ENCODE results near the gene DUS2. TPM values are rescaled to one million over a fixed set of nuclear protein-coding genes. Genes with fewer than 3 reads are reported as not detected.
"Not testable (repeated sequence)": the region's sequence is repeated elsewhere in the genome, so short reads cannot be mapped to it uniquely, and the experiment has no call there.

Gene DUS2
- total RNA-seq, 1 donor from 2014 or later: 16.4 TPM

GRCh38 chr16:68090130-68090529, 67.0 kb downstream of the DUS2 start:
- no peaks in the 10 kb centered on the region for H3K9me3 Mint-ChIP-seq (ENCODE audit: unreplicated experiment)
- no peaks in the 10 kb centered on the region for H3K27me3 Mint-ChIP-seq (ENCODE audit: unreplicated experiment)
- H3K27ac Mint-ChIP-seq (ENCODE audit: unreplicated experiment): no peak overlapping the region
- peaks cover 17% of the 10 kb centered on the region for H3K4me1 Mint-ChIP-seq (ENCODE audit: unreplicated experiment)
- no peak for TF ChIP-seq CTCF (IDR thresholded peaks at IDR 0.05; ENCODE audit: unreplicated experiment)
- DNase-seq (ENCODE audit: low spot score): no peak
- H3K36me3 Mint-ChIP-seq (ENCODE audit: low read depth, unreplicated experiment): peaks cover 4% of the 10 kb centered on the region
- H3K4me3 Mint-ChIP-seq (ENCODE audit: unreplicated experiment): no peak overlapping the region

DNA sequence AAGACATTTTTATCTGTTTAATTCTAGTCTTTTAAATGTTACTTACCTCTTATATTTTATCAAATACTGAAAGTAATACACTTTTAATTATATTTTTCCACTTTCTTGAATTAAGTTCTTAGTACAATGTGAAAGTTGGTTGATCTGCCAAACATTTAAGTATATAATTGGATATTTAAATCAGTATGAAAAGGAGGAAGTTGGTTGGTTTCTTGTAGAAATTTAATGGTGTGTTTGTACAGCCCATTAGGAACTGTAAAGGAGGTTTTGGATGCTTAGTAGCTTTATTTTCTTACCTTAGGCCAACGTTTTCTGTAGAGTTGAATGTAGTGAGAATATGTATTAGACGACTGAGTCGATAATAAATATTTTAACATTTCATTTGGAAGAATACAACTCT, 67.4 kb downstream of the DUS2 start:
- no peak for TF ChIP-seq CTCF (IDR thresholded peaks at IDR 0.05; ENCODE audit: unreplicated experiment)
- H3K36me3 Mint-ChIP-seq (ENCODE audit: low read depth, unreplicated experiment): peaks cover 4% of the 10 kb centered on the region
- peaks cover 17% of the 10 kb centered on the region for H3K4me1 Mint-ChIP-seq (ENCODE audit: unreplicated experiment)
- no peak for DNase-seq (ENCODE audit: low spot score)
- no peak overlapping the region for H3K27ac Mint-ChIP-seq (ENCODE audit: unreplicated experiment)
- no peak overlapping the region for H3K4me3 Mint-ChIP-seq (ENCODE audit: unreplicated experiment)
- no peaks in the 10 kb centered on the region for H3K9me3 Mint-ChIP-seq (ENCODE audit: unreplicated experiment)
- H3K27me3 Mint-ChIP-seq (ENCODE audit: unreplicated experiment): peaks cover under 1% of the 10 kb centered on the region

DNA sequence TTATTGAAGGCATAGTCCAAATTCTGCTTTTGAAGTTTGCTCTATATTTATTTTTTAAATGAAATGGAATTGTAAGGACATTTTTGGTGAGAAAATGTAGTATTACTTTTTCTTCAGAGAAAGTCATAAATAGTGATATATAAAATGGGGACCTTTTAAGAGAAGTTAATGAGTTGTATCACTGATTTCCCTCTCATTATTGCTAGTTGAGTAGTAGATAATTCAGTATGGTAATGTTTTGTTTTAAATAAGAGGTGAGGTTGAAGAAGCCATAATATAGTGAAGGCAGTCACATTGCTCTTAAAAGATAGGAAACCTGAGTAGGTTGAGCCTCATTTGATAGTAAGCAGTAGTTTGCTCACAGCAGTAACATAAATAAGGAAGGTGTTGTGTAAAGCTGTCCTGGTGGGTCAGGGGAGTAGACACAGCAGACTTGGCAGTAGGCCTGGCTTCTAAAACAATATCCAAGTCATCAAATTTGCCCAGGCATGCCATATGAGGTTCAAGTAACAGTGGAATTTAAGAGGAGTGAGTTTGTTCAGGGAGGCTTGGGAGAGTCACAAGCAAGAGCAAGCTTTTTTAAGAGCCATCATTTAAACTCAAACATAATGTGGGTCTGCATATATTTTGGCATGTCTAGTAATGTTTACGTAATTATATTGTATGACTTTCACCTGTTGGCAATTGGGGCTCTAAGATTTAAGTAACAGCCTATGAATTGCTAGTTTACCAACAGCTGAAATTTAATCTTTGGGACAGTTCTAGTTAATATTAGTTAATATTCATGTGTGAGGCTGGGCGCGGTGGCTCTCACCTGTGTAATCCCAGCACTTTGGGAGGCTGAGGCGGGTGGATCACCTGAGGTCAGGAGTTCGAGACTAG, 68.5 kb downstream of the DUS2 start:
- H3K4me3 Mint-ChIP-seq (ENCODE audit: unreplicated experiment): no peak overlapping the region
- no peak for TF ChIP-seq CTCF (IDR thresholded peaks at IDR 0.05; ENCODE audit: unreplicated experiment)
- H3K9me3 Mint-ChIP-seq (ENCODE audit: unreplicated experiment): no peaks in the 10 kb centered on the region
- peaks cover 3% of the 10 kb centered on the region for H3K27me3 Mint-ChIP-seq (ENCODE audit: unreplicated experiment)
- no peaks in the 10 kb centered on the region for H3K36me3 Mint-ChIP-seq (ENCODE audit: low read depth, unreplicated experiment)
- H3K27ac Mint-ChIP-seq (ENCODE audit: unreplicated experiment): no peak overlapping the region
- no peak for DNase-seq (ENCODE audit: low spot score)
- H3K4me1 Mint-ChIP-seq (ENCODE audit: unreplicated experiment): peaks cover 13% of the 10 kb centered on the region

GRCh38 chr16:68092275-68092674, 69.2 kb downstream of the DUS2 start:
- H3K4me3 Mint-ChIP-seq (ENCODE audit: unreplicated experiment); H3K27ac Mint-ChIP-seq (ENCODE audit: unreplicated experiment); H3K36me3 Mint-ChIP-seq (ENCODE audit: low read depth, unreplicated experiment); DNase-seq (ENCODE audit: low spot score); H3K27me3 Mint-ChIP-seq (ENCODE audit: unreplicated experiment); H3K9me3 Mint-ChIP-seq (ENCODE audit: unreplicated experiment): not testable (repeated sequence)
- H3K4me1 Mint-ChIP-seq (ENCODE audit: unreplicated experiment): peaks cover 10% of the 10 kb centered on the region

GRCh38 chr16:68093816-68094613, 70.9 kb downstream of the DUS2 start:
- H3K4me1 Mint-ChIP-seq (ENCODE audit: unreplicated experiment): peaks cover 10% of the 10 kb centered on the region
- no peaks in the 10 kb centered on the region for H3K36me3 Mint-ChIP-seq (ENCODE audit: low read depth, unreplicated experiment)
- H3K9me3 Mint-ChIP-seq (ENCODE audit: unreplicated experiment): no peaks in the 10 kb centered on the region
- peaks cover 3% of the 10 kb centered on the region for H3K27me3 Mint-ChIP-seq (ENCODE audit: unreplicated experiment)
- peak; percentile 86 for TF ChIP-seq CTCF (IDR thresholded peaks at IDR 0.05; ENCODE audit: unreplicated experiment)
- H3K27ac Mint-ChIP-seq (ENCODE audit: unreplicated experiment): no peak overlapping the region
- no peak for DNase-seq (ENCODE audit: low spot score)
- H3K4me3 Mint-ChIP-seq (ENCODE audit: unreplicated experiment): no peak overlapping the region

All from endothelial cell (in vitro differentiated cells).